Skeletal muscle cell (primary cell): ENCODE measurements around the gene SORCS3.

Source experiments
- DNase-seq: peaks from one replicate; pipeline ENCODE4 v3.0.0-alpha.2; 2010; ENCODE audit warnings: low read depth
- H3K4me3 ChIP-seq: 2 replicates; pipeline ENCODE4 v1.5.1; 2011; ENCODE audit warnings: low read depth, mild to moderate bottlenecking, control low read depth, low read length, moderate library complexity

SORCS3 gene

GRCh38 chr10:104935656-104936055 lies 294.6 kb downstream of the SORCS3 start:
- no peak overlapping the region for H3K4me3 ChIP-seq
- no peak for DNase-seq

DNA sequence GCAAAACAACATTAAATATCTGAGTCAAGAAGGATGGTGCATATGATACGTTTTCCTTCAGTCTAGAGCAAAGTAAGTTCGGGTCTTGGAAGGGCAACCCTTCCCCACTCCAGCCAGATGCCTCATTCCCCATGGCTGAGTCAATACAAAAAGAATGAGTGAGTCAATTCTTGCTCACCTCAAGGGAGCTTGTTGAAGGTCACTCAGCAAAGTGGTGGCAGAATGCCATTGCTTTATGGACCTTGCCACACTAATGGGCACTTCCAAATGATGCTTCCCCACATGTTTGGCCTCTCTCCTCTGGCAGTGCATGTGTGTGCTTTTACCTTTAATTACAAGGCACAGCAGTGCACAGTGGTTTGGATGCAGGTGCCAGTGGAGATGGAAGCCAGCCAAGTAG lies 296.5 kb downstream of the SORCS3 start:
- H3K4me3 ChIP-seq: no peak overlapping the region
- DNase-seq: peak; percentile 73

DNA sequence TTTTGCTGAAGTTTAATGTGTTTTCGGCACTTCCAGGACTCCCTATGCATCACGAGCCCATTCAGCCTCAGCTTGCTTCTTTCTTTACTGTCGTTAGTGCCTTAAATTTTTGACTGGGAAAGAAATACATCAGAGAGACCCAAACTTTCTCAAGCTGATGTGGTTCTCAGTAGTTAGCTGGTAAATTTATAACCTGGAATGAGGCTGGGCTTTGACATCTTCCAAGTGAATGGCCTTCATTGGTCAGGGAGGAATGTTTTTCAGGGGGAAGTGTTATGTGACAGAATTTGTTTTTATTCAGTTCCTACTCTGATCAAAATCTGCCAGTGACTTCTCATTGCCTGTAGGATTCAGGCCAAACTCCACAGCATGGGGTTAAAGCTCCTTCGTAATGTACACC lies 296.9 kb downstream of the SORCS3 start:
- no peak for DNase-seq
- H3K4me3 ChIP-seq: no peak overlapping the region

- H3K4me3 ChIP-seq: no peak overlapping the region
- no peak for DNase-seq
Observed at GRCh38 chr10:104941662-104942061, 300.6 kb downstream of the SORCS3 start.

- DNase-seq: no peak
- H3K4me3 ChIP-seq: no peak overlapping the region
Observed at GRCh38 chr10:104947314-104947713, 306.2 kb downstream of the SORCS3 start.

DNA sequence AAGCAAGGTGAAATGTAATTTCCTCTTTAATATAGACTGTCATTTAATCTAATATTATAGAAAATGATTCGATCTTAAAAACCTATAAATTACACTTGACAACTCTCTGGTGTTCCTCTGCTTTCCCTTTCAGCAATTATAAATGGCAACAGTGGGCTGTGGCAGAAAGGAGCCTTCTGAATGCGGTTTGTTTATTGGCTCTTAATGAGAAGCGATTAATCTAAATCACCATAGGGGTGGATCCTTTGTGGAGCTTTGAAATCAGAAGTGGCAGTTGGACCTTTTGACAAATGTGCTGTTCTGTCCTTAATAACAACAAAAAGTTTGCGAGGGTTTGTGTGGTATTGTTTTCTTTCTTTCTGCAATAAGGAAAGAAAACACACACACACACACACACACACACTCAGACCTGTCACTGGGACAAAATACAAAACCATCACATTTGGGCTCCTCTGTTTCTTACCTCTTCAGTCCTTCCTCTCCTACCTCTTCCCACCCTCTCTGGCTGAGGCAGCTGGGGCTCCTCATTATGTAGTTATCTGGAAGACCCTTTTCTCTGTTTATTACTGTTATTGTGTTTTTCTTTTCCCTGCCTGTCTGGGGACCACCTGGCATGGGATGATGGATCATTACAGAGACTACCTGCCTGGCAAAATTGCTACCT lies 316.2 kb downstream of the SORCS3 start:
- H3K4me3 ChIP-seq: no peak overlapping the region
- DNase-seq: no peak

DNA sequence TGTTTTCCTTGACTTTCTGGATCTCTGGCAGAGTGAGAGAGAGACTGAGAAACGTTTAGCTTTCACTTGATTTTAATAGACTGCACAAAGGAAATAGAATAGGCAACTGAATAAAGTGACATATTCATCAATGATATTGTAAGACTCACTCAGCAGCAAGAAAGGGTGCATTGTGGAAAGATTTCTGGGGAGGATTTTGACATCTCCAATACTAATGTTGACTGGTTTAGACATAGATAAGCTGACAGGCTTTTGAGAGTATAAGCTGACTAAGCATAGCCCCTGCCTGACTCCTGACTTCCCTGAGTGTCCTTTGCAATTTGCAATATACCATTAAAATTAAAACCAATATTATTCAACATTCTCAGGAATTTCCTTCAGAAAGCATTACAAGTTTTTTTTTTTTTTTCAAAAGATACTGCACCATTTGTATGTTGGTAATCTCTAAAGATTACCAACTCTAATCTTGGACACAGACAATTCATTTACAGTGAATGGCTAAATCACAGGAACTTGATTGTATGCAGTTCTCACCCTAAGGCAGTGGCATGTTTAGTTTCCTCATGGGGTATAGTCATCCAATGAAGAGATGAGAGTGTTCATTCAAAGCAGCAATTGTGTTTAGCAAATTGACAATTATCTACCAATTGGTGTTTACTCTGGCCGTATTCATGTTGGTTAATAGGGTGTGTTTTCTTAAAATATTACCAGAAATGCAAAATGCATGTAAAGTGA lies 325.6 kb downstream of the SORCS3 start:
- H3K4me3 ChIP-seq: no peak overlapping the region
- DNase-seq: no peak

DNA sequence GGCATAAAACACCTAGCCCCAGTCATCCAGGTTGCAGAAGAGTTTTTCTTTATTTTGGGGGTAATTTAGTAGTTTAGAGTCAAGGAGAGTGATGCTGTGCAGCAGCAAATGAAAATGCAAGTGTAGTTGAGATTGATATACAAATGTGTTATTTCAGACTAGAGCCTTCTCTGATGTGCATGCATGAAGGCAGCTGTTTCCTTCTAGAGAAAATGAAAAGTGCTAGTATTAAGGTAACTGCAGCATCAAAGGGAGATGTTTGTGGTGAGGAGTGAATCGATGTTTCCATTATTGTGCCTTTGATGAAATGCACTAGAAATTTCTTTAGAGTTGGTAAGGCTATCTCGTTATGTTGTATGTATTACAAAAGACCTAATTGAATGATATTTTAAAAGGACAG lies 339.3 kb downstream of the SORCS3 start:
- DNase-seq: no peak

DNA sequence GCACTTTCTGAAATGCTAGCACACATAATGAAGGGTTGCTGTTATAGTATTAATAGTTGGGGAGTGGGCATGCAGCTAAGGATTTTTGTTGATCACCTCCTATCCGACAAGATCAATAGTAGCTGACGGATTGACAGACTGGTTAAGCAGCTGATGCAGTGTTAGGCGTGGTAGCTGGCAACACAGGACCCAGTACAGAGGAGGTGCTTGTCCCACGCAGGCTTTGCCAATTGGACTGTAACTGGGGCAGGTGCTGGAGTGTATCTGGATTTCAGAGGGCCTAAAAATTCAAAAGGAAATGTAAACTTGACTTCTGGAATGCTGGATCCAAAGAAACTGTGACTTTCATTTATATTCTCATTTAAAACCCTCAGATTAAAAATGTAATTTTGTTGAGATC lies 340.9 kb downstream of the SORCS3 start:
- DNase-seq: no peak
- no peak overlapping the region for H3K4me3 ChIP-seq

More for the DNA sequence above, 339.3 kb downstream of the SORCS3 start:
- no peak overlapping the region for H3K4me3 ChIP-seq

GRCh38 chr10:104988686-104989085 lies 347.6 kb downstream of the SORCS3 start:
- H3K4me3 ChIP-seq: no peak overlapping the region
- DNase-seq: no peak

- DNase-seq: no peak
- H3K4me3 ChIP-seq: no peak overlapping the region
Observed at GRCh38 chr10:104989880-104990279, 348.8 kb downstream of the SORCS3 start.

DNA sequence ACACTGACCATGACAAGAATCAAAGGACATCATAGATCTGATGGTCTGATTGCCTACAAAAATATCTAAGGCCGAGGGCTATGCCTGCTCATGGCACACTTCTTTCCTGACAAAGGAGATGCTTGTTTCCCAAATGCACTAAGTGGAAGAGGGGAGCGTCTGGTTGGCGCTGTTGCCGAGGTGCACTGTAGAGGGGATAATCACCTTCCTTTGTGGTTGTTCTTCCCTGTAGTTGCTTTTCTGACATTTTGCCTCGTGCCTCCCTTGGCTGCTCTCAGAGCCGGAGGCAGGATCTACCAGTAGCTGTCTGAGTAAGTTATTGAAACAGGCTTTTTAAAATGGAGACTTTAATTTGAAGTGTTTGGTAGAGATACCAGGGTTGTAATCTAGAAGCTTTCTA lies 352.0 kb downstream of the SORCS3 start:
- no peak for DNase-seq
- no peak overlapping the region for H3K4me3 ChIP-seq

GRCh38 chr10:105001269-105001668 lies 360.2 kb downstream of the SORCS3 start:
- no peak overlapping the region for H3K4me3 ChIP-seq
- no peak for DNase-seq

GRCh38 chr10:105010411-105011121 lies 369.5 kb downstream of the SORCS3 start:
- H3K4me3 ChIP-seq: no peak overlapping the region
- no peak for DNase-seq

DNA sequence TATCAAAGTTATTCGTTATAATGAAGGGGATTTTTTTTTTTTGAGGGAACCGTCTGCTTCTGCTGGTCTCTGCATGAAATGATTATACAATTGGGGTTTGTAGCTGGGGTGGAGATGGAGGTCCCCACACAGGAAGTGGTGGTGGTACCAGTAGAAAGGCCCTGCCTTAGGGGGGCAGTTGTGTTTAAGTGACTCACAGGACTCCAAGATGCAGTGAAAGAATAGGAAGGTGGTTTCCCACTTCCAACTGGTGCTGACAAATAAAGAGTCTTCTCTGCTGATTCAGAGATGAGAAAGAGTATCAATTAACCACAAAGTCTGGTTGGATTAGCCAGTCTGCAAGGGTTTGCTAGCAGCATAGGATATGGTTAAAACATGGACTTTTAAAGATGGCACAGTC lies 376.0 kb downstream of the SORCS3 start:
- peak; percentile 1 for DNase-seq
- H3K4me3 ChIP-seq: no peak overlapping the region

DNA sequence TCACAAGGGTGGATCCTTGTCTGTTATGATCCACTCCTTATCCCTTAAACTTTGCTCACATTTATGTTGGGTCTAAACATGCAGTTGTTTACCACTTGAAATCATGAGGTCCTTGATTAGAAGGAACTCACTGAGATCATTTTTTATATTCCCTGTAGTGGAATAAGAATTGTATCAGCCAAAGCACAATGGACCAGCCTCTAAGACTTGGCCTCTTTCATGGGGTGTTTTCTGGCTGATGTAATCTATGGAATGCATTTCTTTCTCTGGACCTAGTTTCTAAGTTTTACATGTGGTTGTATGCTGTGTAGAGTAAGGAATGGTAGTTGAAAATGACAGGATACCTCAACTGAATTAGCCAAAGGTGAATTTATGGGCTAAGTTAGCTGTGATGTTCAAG lies 376.6 kb downstream of the SORCS3 start:
- H3K4me3 ChIP-seq: no peak overlapping the region
- DNase-seq: no peak

DNA sequence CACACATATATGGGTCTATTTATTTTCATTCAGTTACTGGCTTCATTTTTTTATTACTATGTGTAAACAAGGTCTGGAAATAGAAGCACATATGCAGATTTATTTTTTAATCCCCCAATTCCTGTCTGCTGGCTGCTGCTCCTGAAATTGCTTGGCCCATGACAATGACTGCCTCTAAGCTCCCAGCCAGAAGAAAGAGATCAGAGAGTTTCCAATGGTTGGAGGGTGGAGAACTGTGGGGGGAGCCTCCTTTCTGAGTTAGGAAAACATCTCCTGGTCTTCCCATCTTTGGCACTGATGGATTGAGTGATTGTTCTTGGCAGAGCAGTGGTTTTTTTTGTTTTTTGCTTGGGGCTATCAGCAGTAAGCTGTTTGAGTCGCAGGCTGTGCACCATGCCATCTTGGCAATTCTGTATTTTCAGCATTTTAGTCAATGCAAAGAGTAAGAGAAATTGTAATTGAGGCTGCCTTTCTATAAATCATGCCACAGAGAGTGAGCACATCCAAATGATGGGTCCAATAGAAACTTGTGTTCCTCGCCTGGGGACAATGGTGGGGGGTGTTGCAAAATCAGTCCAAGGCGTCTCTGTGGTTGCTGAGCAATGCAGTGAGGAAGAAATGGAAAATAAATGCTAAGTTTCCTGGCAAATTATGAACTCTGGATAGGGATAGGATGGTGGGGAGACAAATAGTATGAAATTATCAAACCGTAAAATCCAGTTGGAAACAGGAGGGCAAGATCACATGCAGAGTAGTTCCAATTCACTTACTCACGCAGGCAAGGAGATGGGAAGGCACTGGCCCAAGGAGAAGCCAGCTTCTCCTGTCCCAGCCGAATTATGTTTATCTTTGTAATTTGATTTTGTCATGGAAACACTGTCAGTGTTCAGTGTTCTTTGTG lies 382.4 kb downstream of the SORCS3 start:
- H3K4me3 ChIP-seq: no peak overlapping the region
- DNase-seq: no peak

DNA sequence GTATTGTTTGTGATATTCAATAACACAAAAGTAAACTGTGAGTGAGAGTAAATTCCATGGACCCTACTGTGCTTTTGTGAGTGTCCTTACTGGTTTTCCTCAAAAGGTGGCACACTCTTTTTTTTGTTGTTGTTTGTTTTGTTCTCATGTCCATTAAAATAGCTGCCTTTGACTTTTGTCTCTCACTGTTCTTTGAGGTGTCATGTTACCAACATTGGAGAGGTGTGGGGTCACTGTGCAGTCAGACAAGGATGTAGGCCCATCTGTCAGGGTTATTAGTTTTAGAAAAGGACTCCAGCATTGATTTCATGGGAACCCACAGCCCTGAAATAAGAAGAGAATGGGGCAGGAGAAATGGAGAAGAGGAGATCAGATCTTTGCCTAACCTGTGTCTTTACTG lies 383.1 kb downstream of the SORCS3 start:
- DNase-seq: no peak
- H3K4me3 ChIP-seq: no peak overlapping the region

- DNase-seq: no peak
- H3K4me3 ChIP-seq: no peak overlapping the region
Observed at GRCh38 chr10:105025092-105025491, 384.0 kb downstream of the SORCS3 start.

DNA sequence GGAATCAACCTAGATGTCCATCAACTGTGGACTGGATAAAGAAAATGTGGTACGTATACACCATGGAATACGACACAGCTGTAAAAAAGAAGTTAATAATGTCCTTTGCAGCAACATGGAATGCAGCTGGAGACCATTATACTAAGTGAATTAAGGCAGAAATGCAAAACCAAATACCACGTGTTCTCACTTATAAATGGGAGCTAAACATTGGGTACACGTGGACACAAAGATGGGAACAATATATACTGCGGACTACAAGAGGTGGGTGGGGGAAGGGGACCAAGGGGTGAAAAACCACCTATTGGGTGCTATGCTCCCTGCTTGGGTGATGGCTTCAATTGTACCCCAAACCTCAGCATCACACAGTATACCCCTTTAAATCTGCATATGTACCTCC lies 385.5 kb downstream of the SORCS3 start:
- DNase-seq: no peak
- H3K4me3 ChIP-seq: no peak overlapping the region
